H9 (cell line): ENCODE results near the gene NUDT21. TPM values are rescaled to one million over a fixed set of nuclear protein-coding genes. Genes with fewer than 3 reads are reported as not detected.

Experiments
- DNase-seq: peaks from one replicate; pipeline ENCODE4 v3.0.0-alpha.2; 2017
- H2AFZ ChIP-seq: one replicate; pipeline ENCODE4 v1.6.1; 2013; ENCODE audit warnings: mild to moderate bottlenecking, low read length, control low read depth, moderate library complexity
- H2AK5ac ChIP-seq: 2 replicates; pipeline ENCODE4 v1.6.1; 2013; ENCODE audit warnings: low read length, control low read depth, mixed read lengths; ENCODE audit not compliant: insufficient read length
- H2BK120ac ChIP-seq: one replicate; pipeline ENCODE4 v1.6.1; 2013; ENCODE audit warnings: low read depth, mild to moderate bottlenecking, low read length, control low read depth, inconsistent platforms; ENCODE audit not compliant: poor library complexity, severe bottlenecking
- H2BK12ac ChIP-seq: 2 replicates; pipeline ENCODE4 v1.6.1; 2013; ENCODE audit warnings: low read length, control low read depth, mixed read lengths, low read depth; ENCODE audit not compliant: insufficient read length
- H2BK15ac ChIP-seq: 2 replicates; pipeline ENCODE4 v1.6.1; 2013; ENCODE audit warnings: low read depth, low read length, control low read depth
- H2BK20ac ChIP-seq: one replicate; pipeline ENCODE4 v1.6.1; 2013; ENCODE audit warnings: low read depth, mild to moderate bottlenecking, low read length, control low read depth, inconsistent platforms; ENCODE audit not compliant: poor library complexity, severe bottlenecking
- H2BK5ac ChIP-seq: 2 replicates; pipeline ENCODE4 v1.6.1; 2013; ENCODE audit warnings: low read length, control low read depth, mixed read lengths; ENCODE audit not compliant: insufficient read length
- H3K14ac ChIP-seq: 2 replicates; pipeline ENCODE4 v1.6.1; 2013; ENCODE audit warnings: low read length, control low read depth; ENCODE audit not compliant: insufficient read depth
- H3K18ac ChIP-seq: 2 replicates; pipeline ENCODE4 v1.6.1; 2013; ENCODE audit warnings: low read depth, mild to moderate bottlenecking, mixed read lengths, low read length, control low read depth; ENCODE audit not compliant: insufficient read length
- H3K23ac ChIP-seq: 2 replicates; pipeline ENCODE4 v1.6.1; 2013; ENCODE audit warnings: low read length, control low read depth, mixed read lengths, low read depth; ENCODE audit not compliant: insufficient read length
- H3K23me2 ChIP-seq: 2 replicates; pipeline ENCODE4 v1.6.1; 2013; ENCODE audit warnings: low read depth, mild to moderate bottlenecking, mixed read lengths, low read length, control low read depth; ENCODE audit not compliant: insufficient read length, poor library complexity, severe bottlenecking
- H3K27ac ChIP-seq: 2 replicates; pipeline ENCODE4 v1.5.1; 2013; ENCODE audit warnings: low read length, control low read depth, mixed read lengths, low read depth; ENCODE audit not compliant: insufficient read length
- H3K27me3 ChIP-seq: 2 replicates; pipeline ENCODE4 v1.6.1; 2013; ENCODE audit warnings: low read length, control low read depth, inconsistent platforms; ENCODE audit not compliant: insufficient read depth
- H3K4ac ChIP-seq: 2 replicates; pipeline ENCODE4 v1.6.1; 2013; ENCODE audit warnings: low read depth, mild to moderate bottlenecking, control low read depth, inconsistent platforms, low read length, moderate library complexity
- H3K4me1 ChIP-seq: 2 replicates; pipeline ENCODE4 v1.6.1; 2013; ENCODE audit warnings: low read length, control low read depth, inconsistent platforms; ENCODE audit not compliant: insufficient read depth
- H3K4me2 ChIP-seq: 2 replicates; pipeline ENCODE4 v1.6.1; 2013; ENCODE audit warnings: low read length, control low read depth, mixed read lengths; ENCODE audit not compliant: insufficient read length, insufficient read depth
- H3K56ac ChIP-seq: 2 replicates; pipeline ENCODE4 v1.6.1; 2013; ENCODE audit warnings: low read depth, mild to moderate bottlenecking, mixed read lengths, low read length, control low read depth; ENCODE audit not compliant: insufficient read length
- H3K79me1 ChIP-seq: 2 replicates; pipeline ENCODE4 v1.6.1; 2013; ENCODE audit warnings: low read depth, mild to moderate bottlenecking, moderate library complexity, low read length, control low read depth, inconsistent platforms; ENCODE audit not compliant: insufficient read depth, poor library complexity, severe bottlenecking
- H3K79me2 ChIP-seq: 2 replicates; pipeline ENCODE4 v1.6.1; 2013; ENCODE audit warnings: low read length, control low read depth, inconsistent platforms; ENCODE audit not compliant: insufficient read depth
- H3K9ac ChIP-seq: 2 replicates; pipeline ENCODE4 v1.6.1; 2013; ENCODE audit warnings: low read length, control low read depth, mixed read lengths; ENCODE audit not compliant: insufficient read length; ENCODE audit errors: extremely low read depth
- H3K9me3 ChIP-seq: one replicate; pipeline ENCODE4 v1.6.1; 2013; ENCODE audit warnings: low read depth, low read length, inconsistent platforms; ENCODE audit not compliant: control insufficient read depth
- H3T11ph ChIP-seq: one replicate; pipeline ENCODE4 v1.6.1; 2013; ENCODE audit warnings: mild to moderate bottlenecking, low read length, control low read depth, inconsistent platforms
- H4K20me1 ChIP-seq: one replicate; pipeline ENCODE4 v1.6.1; 2013; ENCODE audit not compliant: control insufficient read depth, insufficient read length, insufficient read depth
- H4K5ac ChIP-seq: 2 replicates; pipeline ENCODE4 v1.6.1; 2013; ENCODE audit warnings: low read depth, mild to moderate bottlenecking, mixed read lengths, low read length, control low read depth; ENCODE audit not compliant: insufficient read length
- H4K8ac ChIP-seq: replicated peaks from 2 replicates; pipeline ENCODE4 v1.6.1; 2013; ENCODE audit warnings: low read length, control low read depth, mixed read lengths, low read depth; ENCODE audit not compliant: insufficient read length
- H4K91ac ChIP-seq: 2 replicates; pipeline ENCODE4 v1.6.1; 2013; ENCODE audit warnings: low read depth, mild to moderate bottlenecking, moderate library complexity, mixed read lengths, low read length, control low read depth; ENCODE audit not compliant: insufficient read length
- H3K27ac Mint-ChIP-seq, 3 experiments: 2 replicates in 2 of 3; 3 replicates in 1 of 3; pipeline ENCODE4 v1.8.0; 2020 to 2021; ENCODE audit warnings: mixed read lengths in 3 of 3, mild to moderate bottlenecking in 1 of 3, moderate library complexity in 1 of 3
- H3K27me3 Mint-ChIP-seq: 2 replicates; pipeline ENCODE4 v1.8.0; 2021; ENCODE audit warnings: low read depth, mild to moderate bottlenecking, moderate library complexity, mixed read lengths
- H3K36me3 Mint-ChIP-seq, 3 experiments: 2 replicates in 2 of 3; 3 replicates in 1 of 3; pipeline ENCODE4 v1.8.0; 2020 to 2021; ENCODE audit warnings: low read depth in 3 of 3, mixed read lengths in 3 of 3; ENCODE audit not compliant: insufficient read depth in 1 of 3
- H3K4me1 Mint-ChIP-seq, 2 experiments: 2 replicates each; pipeline ENCODE4 v1.8.0; 2020; ENCODE audit warnings: mixed read lengths in 2 of 2
- H3K4me3 Mint-ChIP-seq, 2 experiments: 2 replicates in 1 of 2; 3 replicates in 1 of 2; pipeline ENCODE4 v1.8.0; 2020 to 2021; ENCODE audit warnings: mild to moderate bottlenecking in 2 of 2, mixed read lengths in 2 of 2, moderate library complexity in 1 of 2
- H3K9me3 Mint-ChIP-seq, 2 experiments: 2 replicates in 1 of 2; 3 replicates in 1 of 2; pipeline ENCODE4 v1.8.0; 2020; ENCODE audit warnings: mild to moderate bottlenecking in 2 of 2, mixed read lengths in 2 of 2, moderate library complexity in 1 of 2
- WGBS: extraction: QIAGEN DNeasy Blood & Tissue Kit; methylation state at CpG from one replicate; pipeline ENCODE4 v1.1.7; 2013; ENCODE audit warnings: missing lambda C conversion rate, low lambda C conversion rate, mixed read lengths; ENCODE audit not compliant: insufficient read length; ENCODE audit errors: extremely low coverage; 5-methylcytosine and 5-hydroxymethylcytosine counted together
- total RNA-seq: library from RNA; stranded (reverse); gene quantifications from 2 replicates; pipeline ENCODE4 v1.2.1, GENCODE V29; 2021
- TF ChIP-seq, protein P1 (sequence below): fragments of 200-600 bp; sonication (generic); conservative IDR thresholded peaks from 3 replicates; pipeline ENCODE4 v1.8.0; 2021; ENCODE audit warnings: antibody characterized with exemption, mild to moderate bottlenecking

The NUDT21 gene
- total RNA-seq, 1 experiment from 2014 or later, result 276 TPM

DNA sequence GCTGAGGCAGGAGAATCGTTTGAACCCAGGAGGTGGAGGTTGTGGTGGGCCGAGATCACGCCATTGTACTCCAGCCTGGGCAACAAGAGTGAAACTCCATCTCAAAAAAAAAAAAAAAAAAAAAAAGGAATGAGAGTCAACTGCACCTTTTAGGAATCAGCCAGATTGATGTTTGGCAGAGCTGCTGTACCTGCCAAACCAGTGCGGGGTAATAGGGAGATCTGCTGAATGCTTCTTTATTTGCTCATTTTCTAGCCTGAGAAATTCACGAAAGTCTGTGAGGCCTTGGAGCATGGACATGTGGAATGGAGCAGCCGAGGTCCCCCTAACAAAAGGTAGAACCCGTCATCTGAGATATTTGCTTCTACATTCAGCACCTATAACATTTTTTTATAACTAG is 18.6 kb upstream of the NUDT21 start:
- Histone ChIP-seq H3K79me2 (no peaks in the 10 kb centered on the region), H3K23ac (no peak overlapping the region), H3K18ac (no peak overlapping the region), H4K5ac (no peak overlapping the region), H4K20me1 (no peaks in the 10 kb centered on the region), H3K4me2 (no peak overlapping the region), H2BK5ac (no peak overlapping the region), H4K91ac (no peak overlapping the region), H3K27me3 (no peaks in the 10 kb centered on the region), H3K9ac (no peak overlapping the region), H3K9me3 (no peaks in the 10 kb centered on the region), H3K79me1 (no peaks in the 10 kb centered on the region), H2AK5ac (no peak overlapping the region), H3K14ac (no peak overlapping the region), H3K23me2 (no peaks in the 10 kb centered on the region), H3K56ac (no peak overlapping the region), H3T11ph (no peak overlapping the region), H3K4ac (no peak overlapping the region), H2AFZ (no peak overlapping the region), H2BK120ac (no peak overlapping the region), H2BK15ac (no peak overlapping the region), H4K8ac (no peak overlapping the region), H3K27ac (no peak overlapping the region), H2BK12ac (no peak overlapping the region), H2BK20ac (no peak overlapping the region), H3K4me1 (no peaks in the 10 kb centered on the region)
- peaks cover 2% of the 10 kb centered on the region in 2 experiments; a peak in 3 of 4 replicates for H3K4me1 Mint-ChIP-seq
- no CpG with 5 or more reads among the region's 7 CpGs for WGBS
- no peak for DNase-seq
- no peak overlapping the region for H3K27ac Mint-ChIP-seq
- H3K27me3 Mint-ChIP-seq, result no peaks in the 10 kb centered on the region
- TF ChIP-seq, protein P1, sequence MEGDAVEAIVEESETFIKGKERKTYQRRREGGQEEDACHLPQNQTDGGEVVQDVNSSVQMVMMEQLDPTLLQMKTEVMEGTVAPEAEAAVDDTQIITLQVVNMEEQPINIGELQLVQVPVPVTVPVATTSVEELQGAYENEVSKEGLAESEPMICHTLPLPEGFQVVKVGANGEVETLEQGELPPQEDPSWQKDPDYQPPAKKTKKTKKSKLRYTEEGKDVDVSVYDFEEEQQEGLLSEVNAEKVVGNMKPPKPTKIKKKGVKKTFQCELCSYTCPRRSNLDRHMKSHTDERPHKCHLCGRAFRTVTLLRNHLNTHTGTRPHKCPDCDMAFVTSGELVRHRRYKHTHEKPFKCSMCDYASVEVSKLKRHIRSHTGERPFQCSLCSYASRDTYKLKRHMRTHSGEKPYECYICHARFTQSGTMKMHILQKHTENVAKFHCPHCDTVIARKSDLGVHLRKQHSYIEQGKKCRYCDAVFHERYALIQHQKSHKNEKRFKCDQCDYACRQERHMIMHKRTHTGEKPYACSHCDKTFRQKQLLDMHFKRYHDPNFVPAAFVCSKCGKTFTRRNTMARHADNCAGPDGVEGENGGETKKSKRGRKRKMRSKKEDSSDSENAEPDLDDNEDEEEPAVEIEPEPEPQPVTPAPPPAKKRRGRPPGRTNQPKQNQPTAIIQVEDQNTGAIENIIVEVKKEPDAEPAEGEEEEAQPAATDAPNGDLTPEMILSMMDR, result no peak
- H3K9me3 Mint-ChIP-seq, result no peaks in the 10 kb centered on the region
- H3K4me3 Mint-ChIP-seq, result no peak overlapping the region
- H3K36me3 Mint-ChIP-seq, result peaks cover 44 to 95% (median 81%) of the 10 kb centered on the region in 3 experiments; a peak in 6 of 7 replicates
